Activated naive CD4-positive, alpha-beta T cell treated with anti-CD3 and anti-CD28 coated beads, Interleukin-2, amount 50 U/mL, for 72 hours (primary cell): ENCODE results near the gene APEX2. TPM values are rescaled to one million over a fixed set of nuclear protein-coding genes. Genes with fewer than 3 reads are reported as not detected.

Source experiments
- ATAC-seq, 2 donors: fragments of 150-1000 bp; cut with Tn5 transposase; 2 replicates each; pipeline ENCODE4 v1.10.0; 2021; ENCODE audit warnings: mild to moderate bottlenecking in 2 of 2, moderate library complexity in 2 of 2
- DNase-seq, 2 donors: peaks; one replicate each; pipeline ENCODE4 v3.0.0; 2021 to 2022; ENCODE audit warnings: low spot score in 2 of 2
- H3K27ac Mint-ChIP-seq, 2 donors: one replicate each; pipeline ENCODE4 v1.8.0; 2022; ENCODE audit warnings: mild to moderate bottlenecking in 2 of 2, mixed read lengths in 2 of 2
- H3K36me3 Mint-ChIP-seq, 2 donors: one replicate each; pipeline ENCODE4 v1.8.0; 2022; ENCODE audit warnings: mixed read lengths in 2 of 2
- H3K9me3 Mint-ChIP-seq, 2 donors: one replicate each; pipeline ENCODE4 v1.8.0; 2022; ENCODE audit warnings: mixed read lengths in 2 of 2
- total RNA-seq, 2 donors: library from RNA; stranded (reverse); gene quantifications; one replicate each; pipeline ENCODE4 v1.2.3, GENCODE V29; 2022

Gene APEX2
- total RNA-seq, 2 donors from 2014 or later: 34.6 to 40.0 TPM

GRCh38 chrX:55056820-55057674 lies 56.9 kb downstream of the APEX2 start:
- Mint-ChIP-seq H3K27ac (peak overlapping the region; percentile 77 to 85), H3K9me3 (peaks cover 0 to 4% of the 10 kb centered on the region in 2 donors), H3K36me3 (peaks cover 0 to under 1% of the 10 kb centered on the region in 2 donors)
- peak in 1 of 2 donors; percentile 1 for DNase-seq
- peak; percentile 81 for ATAC-seq

GRCh38 chrX:55057675-55058249 lies 57.6 kb downstream of the APEX2 start:
- DNase-seq (peak in 1 of 2 donors; percentile 6), ATAC-seq (peak; percentile 56 to 80)
- Mint-ChIP-seq H3K36me3 (no peaks in the 10 kb centered on the region), H3K9me3 (peaks cover 0 to 4% of the 10 kb centered on the region in 2 donors), H3K27ac (peak overlapping the region in 1 of 2 donors; percentile 85)

Other genes starting within 250 kb of the APEX2 start
- gene ITIH6, start 202.1 kb upstream of the APEX2 start, total RNA-seq: not detected
- 10 to 100 TPM; 35.2 to 43.5 TPM for gene MAGED2, start 192.6 kb upstream of the APEX2 start, total RNA-seq
- 1 to 10 TPM; 4.8 to 7.9 TPM for gene TRO, start 79.5 kb upstream of the APEX2 start, total RNA-seq
- under 1 TPM; 0.27 to 0.99 TPM for gene PFKFB1, start 6.2 kb upstream of the APEX2 start, total RNA-seq
- gene ALAS2, start 30.6 kb downstream of the APEX2 start, total RNA-seq: not detected
- 1 to 10 TPM; 1.3 to 1.6 TPM for gene PAGE2B, start 74.7 kb downstream of the APEX2 start, total RNA-seq
- under 1 TPM in 1 of 2 donors, not detected in 1; 0.73 TPM for gene PAGE2, start 88.7 kb downstream of the APEX2 start, total RNA-seq
- not detected for gene PAGE5, start 220.0 kb downstream of the APEX2 start, total RNA-seq